Liver (tissue), 9 donors: ENCODE results near the gene NFATC2. TPM values are rescaled to one million over a fixed set of nuclear protein-coding genes. Genes with fewer than 3 reads are reported as not detected.

Source experiments
- DNase-seq: peaks from one replicate; pipeline ENCODE4 v3.0.0-alpha.2; 2017; ENCODE audit warnings: low spot score
- H3K27ac ChIP-seq, 2 donors: one replicate each; pipeline ENCODE4 v1.7.0; 2013; ENCODE audit warnings: inconsistent platforms in 2 of 2, low read length in 2 of 2, control low read depth in 1 of 2, low read depth in 1 of 2, mild to moderate bottlenecking in 1 of 2
- H3K27me3 ChIP-seq, 4 donors: one replicate each; pipeline versions ENCODE4 v1.6.1 to v1.7.0; 2013; ENCODE audit warnings: low read length in 3 of 4, inconsistent platforms in 1 of 4, mild to moderate bottlenecking in 1 of 4, moderate library complexity in 1 of 4; ENCODE audit not compliant: control insufficient read depth in 4 of 4, insufficient read depth in 4 of 4
- H3K36me3 ChIP-seq, 4 donors: one replicate each; pipeline versions ENCODE4 v1.6.1 to v1.7.0; 2013; ENCODE audit warnings: low read length in 3 of 4, mild to moderate bottlenecking in 3 of 4, low read depth in 1 of 4, moderate library complexity in 1 of 4; ENCODE audit not compliant: control insufficient read depth in 4 of 4, insufficient read depth in 3 of 4
- H3K4me1 ChIP-seq, 4 donors: one replicate each; pipeline versions ENCODE4 v1.6.1 to v1.7.0; 2013; ENCODE audit warnings: low read length in 3 of 4, mild to moderate bottlenecking in 3 of 4, moderate library complexity in 1 of 4; ENCODE audit not compliant: control insufficient read depth in 4 of 4, insufficient read depth in 4 of 4
- H3K4me3 ChIP-seq, 3 donors: one replicate each; pipeline versions ENCODE4 v1.6.1 to v1.7.0; 2013; ENCODE audit warnings: low read length in 3 of 3, control low read depth in 1 of 3, low read depth in 1 of 3, mild to moderate bottlenecking in 1 of 3
- H3K9ac ChIP-seq, 2 donors: one replicate each; pipeline ENCODE4 v1.7.0; 2013; ENCODE audit warnings: low read length in 2 of 2, mild to moderate bottlenecking in 2 of 2, moderate library complexity in 2 of 2, control low read depth in 1 of 2, low read depth in 1 of 2
- H3K9me3 ChIP-seq, 4 donors: one replicate each; pipeline versions ENCODE4 v1.6.1 to v1.7.0; 2013; ENCODE audit warnings: low read length in 3 of 4; ENCODE audit not compliant: control insufficient read depth in 4 of 4
- EGR1 ChIP-seq, 2 donors: IDR thresholded peaks; 2 replicates each; pipeline ENCODE4 v1.6.1; 2016 to 2018; ENCODE audit warnings: antibody characterized with exemption in 2 of 2, low read depth in 2 of 2
- FOXA1 ChIP-seq: IDR thresholded peaks from 2 replicates; pipeline ENCODE4 v1.6.1; 2016; ENCODE audit warnings: antibody characterized with exemption
- FOXA2 ChIP-seq: IDR thresholded peaks from 2 replicates; pipeline ENCODE4 v1.6.1; 2016; ENCODE audit warnings: antibody characterized with exemption
- GABPA ChIP-seq, 2 donors: IDR thresholded peaks in 1 of 2; conservative IDR thresholded peaks in 1 of 2; 2 replicates each; pipeline ENCODE4 v1.6.1; 2016; ENCODE audit warnings: antibody characterized with exemption in 2 of 2, mild to moderate bottlenecking in 1 of 2, moderate library complexity in 1 of 2
- HNF4A ChIP-seq, 2 donors: conservative IDR thresholded peaks; 2 replicates each; pipeline ENCODE4 v1.6.1; 2016; ENCODE audit warnings: antibody characterized with exemption in 2 of 2, mild to moderate bottlenecking in 2 of 2
- HNF4G ChIP-seq: IDR thresholded peaks from 2 replicates; pipeline ENCODE4 v1.6.1; 2016; ENCODE audit warnings: antibody characterized with exemption
- JUND ChIP-seq, 2 donors: IDR thresholded peaks; 2 replicates each; pipeline ENCODE4 v1.6.1; 2016; ENCODE audit warnings: antibody characterized with exemption in 2 of 2
- NR2F2 ChIP-seq: IDR thresholded peaks from 2 replicates; pipeline ENCODE4 v1.6.1; 2016; ENCODE audit warnings: antibody characterized with exemption
- RAD21 ChIP-seq, 2 donors: IDR thresholded peaks; 2 replicates each; pipeline ENCODE4 v1.6.1; 2016; ENCODE audit warnings: antibody characterized with exemption in 2 of 2, mild to moderate bottlenecking in 2 of 2
- RXRA ChIP-seq, 2 donors: IDR thresholded peaks; 2 replicates each; pipeline ENCODE4 v1.6.1; 2017 to 2018; ENCODE audit warnings: antibody characterized with exemption in 2 of 2, mild to moderate bottlenecking in 1 of 2
- SP1 ChIP-seq: IDR thresholded peaks from 2 replicates; pipeline ENCODE4 v1.6.1; 2018; ENCODE audit warnings: antibody characterized with exemption, mild to moderate bottlenecking
- TAF1 ChIP-seq: conservative IDR thresholded peaks from 2 replicates; pipeline ENCODE4 v1.6.1; 2016; ENCODE audit warnings: antibody characterized with exemption, mild to moderate bottlenecking
- YY1 ChIP-seq: IDR thresholded peaks from 2 replicates; pipeline ENCODE4 v1.6.1; 2016; ENCODE audit warnings: antibody characterized with exemption, mild to moderate bottlenecking
- WGBS: extraction: QIAGEN DNeasy Blood & Tissue Kit; methylation state at CpG from one replicate; pipeline ENCODE4 v1.1.7; 2013; 5-methylcytosine and 5-hydroxymethylcytosine counted together
- polyA plus RNA-seq, 2 donors: library from polyadenylated mRNA; stranded (reverse) in 1 of 2; unstranded in 1 of 2; fragments of 200-250 nt in 1 of 2; fragments of >200 nt in 1 of 2; fragmentation: Nextera tagmentation in 1 of 2; extraction: Ambion mirVana in 1 of 2; gene quantifications; one replicate each; pipeline versions ENCODE4 v1.2.1 to v1.2.3, GENCODE V29; 2013 to 2015
- total RNA-seq, 2 donors: library from RNA; depleted of rRNA; stranded (reverse); fragments of >200 nt; gene quantifications; one replicate each; pipeline ENCODE4 v1.2.3, GENCODE V29; 2014
- TF ChIP-seq, protein P1 (sequence below): fragments of 150-350 bp; IDR thresholded peaks from 2 replicates; pipeline ENCODE4 v1.5.1; 2017; ENCODE audit warnings: improper control_type of control experiment, low read depth, low read length; ENCODE audit not compliant: missing input control
- TF ChIP-seq, protein P2 (sequence below): IDR thresholded peaks from 2 replicates; pipeline ENCODE4 v1.6.1; 2016; ENCODE audit warnings: antibody characterized with exemption
- TF ChIP-seq, protein P3 (sequence below): IDR thresholded peaks from 2 replicates; pipeline ENCODE4 v1.6.1; 2016; ENCODE audit warnings: antibody characterized with exemption
- TF ChIP-seq, protein P4 (sequence below): IDR thresholded peaks from 2 replicates; pipeline ENCODE4 v1.6.1; 2016; ENCODE audit warnings: antibody characterized with exemption
- TF ChIP-seq, protein P5 (sequence below): IDR thresholded peaks from 2 replicates; pipeline ENCODE4 v1.6.1; 2016; ENCODE audit warnings: antibody characterized with exemption, mild to moderate bottlenecking
- donor health status: healthy.
- donor health status: healthy.
- donor health status: healthy.
- donor health status: healthy.
- donor health status: healthy.

NFATC2 gene
- total and polyA plus RNA-seq, 4 donors = 1.2 to 6.7 (median 2.6) TPM

DNA sequence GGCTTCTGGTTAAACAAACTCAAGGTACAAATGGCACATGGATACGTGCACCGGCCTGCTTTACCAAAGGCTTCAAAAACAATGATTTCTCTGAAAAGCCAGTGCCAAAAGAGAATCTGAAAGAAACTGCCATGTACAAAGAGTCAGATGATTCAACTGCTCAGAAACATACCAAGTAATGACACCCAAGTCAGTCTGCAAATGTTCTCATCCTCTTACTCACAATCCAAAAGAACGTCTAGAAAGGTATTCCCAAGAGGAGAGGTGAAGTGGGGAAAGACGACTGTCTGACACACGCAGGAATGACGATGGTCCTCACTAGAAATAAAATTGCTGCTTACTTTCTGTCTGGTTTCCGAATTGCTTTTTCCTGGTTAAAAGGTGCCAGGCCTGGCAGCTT, 52.9 kb downstream of the NFATC2 start:
- DNase-seq = no peak
- Histone ChIP-seq H3K9me3 (no peaks in the 10 kb centered on the region), H3K27ac (no peak overlapping the region), H3K4me3 (no peak overlapping the region), H3K4me1 (peaks cover 0 to 7% (median 0%) of the 10 kb centered on the region in 4 donors), H3K36me3 (peaks cover 0 to 3% (median under 1%) of the 10 kb centered on the region in 4 donors), H3K9ac (no peak overlapping the region), H3K27me3 (no peaks in the 10 kb centered on the region)
- TF ChIP-seq GABPA (IDR thresholded peaks at IDR 0.05 in 1 of 2, conservative IDR thresholded peaks at IDR 0.05 in 1 of 2) (no peak), JUND (IDR thresholded peaks at IDR 0.05) (no peak), YY1 (no peak), RXRA (IDR thresholded peaks at IDR 0.05) (no peak), HNF4G (no peak), TAF1 (no peak), FOXA2 (no peak)
- TF ChIP-seq, protein P1, sequence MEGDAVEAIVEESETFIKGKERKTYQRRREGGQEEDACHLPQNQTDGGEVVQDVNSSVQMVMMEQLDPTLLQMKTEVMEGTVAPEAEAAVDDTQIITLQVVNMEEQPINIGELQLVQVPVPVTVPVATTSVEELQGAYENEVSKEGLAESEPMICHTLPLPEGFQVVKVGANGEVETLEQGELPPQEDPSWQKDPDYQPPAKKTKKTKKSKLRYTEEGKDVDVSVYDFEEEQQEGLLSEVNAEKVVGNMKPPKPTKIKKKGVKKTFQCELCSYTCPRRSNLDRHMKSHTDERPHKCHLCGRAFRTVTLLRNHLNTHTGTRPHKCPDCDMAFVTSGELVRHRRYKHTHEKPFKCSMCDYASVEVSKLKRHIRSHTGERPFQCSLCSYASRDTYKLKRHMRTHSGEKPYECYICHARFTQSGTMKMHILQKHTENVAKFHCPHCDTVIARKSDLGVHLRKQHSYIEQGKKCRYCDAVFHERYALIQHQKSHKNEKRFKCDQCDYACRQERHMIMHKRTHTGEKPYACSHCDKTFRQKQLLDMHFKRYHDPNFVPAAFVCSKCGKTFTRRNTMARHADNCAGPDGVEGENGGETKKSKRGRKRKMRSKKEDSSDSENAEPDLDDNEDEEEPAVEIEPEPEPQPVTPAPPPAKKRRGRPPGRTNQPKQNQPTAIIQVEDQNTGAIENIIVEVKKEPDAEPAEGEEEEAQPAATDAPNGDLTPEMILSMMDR = no peak
- TF ChIP-seq, protein P2, sequence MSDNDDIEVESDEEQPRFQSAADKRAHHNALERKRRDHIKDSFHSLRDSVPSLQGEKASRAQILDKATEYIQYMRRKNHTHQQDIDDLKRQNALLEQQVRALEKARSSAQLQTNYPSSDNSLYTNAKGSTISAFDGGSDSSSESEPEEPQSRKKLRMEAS = no peak
- WGBS = 96% methylated on average over 7 of the region's 7 CpGs

DNA sequence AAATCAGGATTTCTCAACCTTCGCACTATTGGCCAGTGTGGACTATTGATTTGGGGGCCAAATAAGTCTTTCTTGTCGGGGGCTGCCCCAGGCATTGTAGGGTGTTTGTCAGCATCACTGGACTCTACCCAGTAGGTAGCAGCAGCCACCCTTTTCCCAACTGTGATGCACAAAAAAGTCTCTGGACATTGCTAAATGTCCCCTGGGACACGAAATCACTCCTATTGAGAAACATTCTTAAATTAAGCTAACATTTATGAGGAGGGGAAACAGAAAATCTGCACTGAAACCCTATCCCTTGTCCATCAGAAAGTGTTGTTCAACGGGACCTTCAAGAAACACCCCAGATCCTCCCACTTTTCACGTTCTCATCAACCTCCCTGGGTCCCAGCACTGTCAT, 54.2 kb downstream of the NFATC2 start:
- WGBS = 85% methylated on average over 5 of the region's 5 CpGs
- TF ChIP-seq SP1 (no peak), JUND (IDR thresholded peaks at IDR 0.05) (no peak), HNF4A (conservative IDR thresholded peaks at IDR 0.05) (no peak), RXRA (IDR thresholded peaks at IDR 0.05) (no peak), HNF4G (no peak), TAF1 (no peak), FOXA1 (no peak), GABPA (IDR thresholded peaks at IDR 0.05 in 1 of 2, conservative IDR thresholded peaks at IDR 0.05 in 1 of 2) (no peak), EGR1 (IDR thresholded peaks at IDR 0.05; ENCODE audit: low read depth in 2 of 2) (no peak), RAD21 (IDR thresholded peaks at IDR 0.05) (no peak), NR2F2 (no peak), FOXA2 (no peak)
- TF ChIP-seq, protein P3, sequence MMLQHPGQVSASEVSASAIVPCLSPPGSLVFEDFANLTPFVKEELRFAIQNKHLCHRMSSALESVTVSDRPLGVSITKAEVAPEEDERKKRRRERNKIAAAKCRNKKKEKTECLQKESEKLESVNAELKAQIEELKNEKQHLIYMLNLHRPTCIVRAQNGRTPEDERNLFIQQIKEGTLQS = no peak
- TF ChIP-seq, protein P4, sequence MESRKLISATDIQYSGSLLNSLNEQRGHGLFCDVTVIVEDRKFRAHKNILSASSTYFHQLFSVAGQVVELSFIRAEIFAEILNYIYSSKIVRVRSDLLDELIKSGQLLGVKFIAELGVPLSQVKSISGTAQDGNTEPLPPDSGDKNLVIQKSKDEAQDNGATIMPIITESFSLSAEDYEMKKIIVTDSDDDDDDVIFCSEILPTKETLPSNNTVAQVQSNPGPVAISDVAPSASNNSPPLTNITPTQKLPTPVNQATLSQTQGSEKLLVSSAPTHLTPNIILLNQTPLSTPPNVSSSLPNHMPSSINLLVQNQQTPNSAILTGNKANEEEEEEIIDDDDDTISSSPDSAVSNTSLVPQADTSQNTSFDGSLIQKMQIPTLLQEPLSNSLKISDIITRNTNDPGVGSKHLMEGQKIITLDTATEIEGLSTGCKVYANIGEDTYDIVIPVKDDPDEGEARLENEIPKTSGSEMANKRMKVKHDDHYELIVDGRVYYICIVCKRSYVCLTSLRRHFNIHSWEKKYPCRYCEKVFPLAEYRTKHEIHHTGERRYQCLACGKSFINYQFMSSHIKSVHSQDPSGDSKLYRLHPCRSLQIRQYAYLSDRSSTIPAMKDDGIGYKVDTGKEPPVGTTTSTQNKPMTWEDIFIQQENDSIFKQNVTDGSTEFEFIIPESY = no peak
- TF ChIP-seq, protein P1 = no peak
- TF ChIP-seq, protein P2 = no peak
- TF ChIP-seq, protein P5, sequence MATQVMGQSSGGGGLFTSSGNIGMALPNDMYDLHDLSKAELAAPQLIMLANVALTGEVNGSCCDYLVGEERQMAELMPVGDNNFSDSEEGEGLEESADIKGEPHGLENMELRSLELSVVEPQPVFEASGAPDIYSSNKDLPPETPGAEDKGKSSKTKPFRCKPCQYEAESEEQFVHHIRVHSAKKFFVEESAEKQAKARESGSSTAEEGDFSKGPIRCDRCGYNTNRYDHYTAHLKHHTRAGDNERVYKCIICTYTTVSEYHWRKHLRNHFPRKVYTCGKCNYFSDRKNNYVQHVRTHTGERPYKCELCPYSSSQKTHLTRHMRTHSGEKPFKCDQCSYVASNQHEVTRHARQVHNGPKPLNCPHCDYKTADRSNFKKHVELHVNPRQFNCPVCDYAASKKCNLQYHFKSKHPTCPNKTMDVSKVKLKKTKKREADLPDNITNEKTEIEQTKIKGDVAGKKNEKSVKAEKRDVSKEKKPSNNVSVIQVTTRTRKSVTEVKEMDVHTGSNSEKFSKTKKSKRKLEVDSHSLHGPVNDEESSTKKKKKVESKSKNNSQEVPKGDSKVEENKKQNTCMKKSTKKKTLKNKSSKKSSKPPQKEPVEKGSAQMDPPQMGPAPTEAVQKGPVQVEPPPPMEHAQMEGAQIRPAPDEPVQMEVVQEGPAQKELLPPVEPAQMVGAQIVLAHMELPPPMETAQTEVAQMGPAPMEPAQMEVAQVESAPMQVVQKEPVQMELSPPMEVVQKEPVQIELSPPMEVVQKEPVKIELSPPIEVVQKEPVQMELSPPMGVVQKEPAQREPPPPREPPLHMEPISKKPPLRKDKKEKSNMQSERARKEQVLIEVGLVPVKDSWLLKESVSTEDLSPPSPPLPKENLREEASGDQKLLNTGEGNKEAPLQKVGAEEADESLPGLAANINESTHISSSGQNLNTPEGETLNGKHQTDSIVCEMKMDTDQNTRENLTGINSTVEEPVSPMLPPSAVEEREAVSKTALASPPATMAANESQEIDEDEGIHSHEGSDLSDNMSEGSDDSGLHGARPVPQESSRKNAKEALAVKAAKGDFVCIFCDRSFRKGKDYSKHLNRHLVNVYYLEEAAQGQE = no peak
- Histone ChIP-seq H3K27me3 (no peaks in the 10 kb centered on the region), H3K4me1 (peaks cover 0 to 7% (median 0%) of the 10 kb centered on the region in 4 donors), H3K36me3 (peaks cover 0 to 3% (median 2%) of the 10 kb centered on the region in 4 donors), H3K9me3 (no peaks in the 10 kb centered on the region), H3K9ac (no peak overlapping the region), H3K27ac (no peak overlapping the region), H3K4me3 (no peak overlapping the region)
- DNase-seq = no peak
